CD4-positive, alpha-beta T cell treated with Interleukin-15 for 1 hour (primary cell): ENCODE data around the gene TEX13D.

ENCODE experiments used
- DNase-seq: peaks from one replicate; pipeline ENCODE4 v3.0.0-alpha.2; 2020

The TEX13D gene

DNA sequence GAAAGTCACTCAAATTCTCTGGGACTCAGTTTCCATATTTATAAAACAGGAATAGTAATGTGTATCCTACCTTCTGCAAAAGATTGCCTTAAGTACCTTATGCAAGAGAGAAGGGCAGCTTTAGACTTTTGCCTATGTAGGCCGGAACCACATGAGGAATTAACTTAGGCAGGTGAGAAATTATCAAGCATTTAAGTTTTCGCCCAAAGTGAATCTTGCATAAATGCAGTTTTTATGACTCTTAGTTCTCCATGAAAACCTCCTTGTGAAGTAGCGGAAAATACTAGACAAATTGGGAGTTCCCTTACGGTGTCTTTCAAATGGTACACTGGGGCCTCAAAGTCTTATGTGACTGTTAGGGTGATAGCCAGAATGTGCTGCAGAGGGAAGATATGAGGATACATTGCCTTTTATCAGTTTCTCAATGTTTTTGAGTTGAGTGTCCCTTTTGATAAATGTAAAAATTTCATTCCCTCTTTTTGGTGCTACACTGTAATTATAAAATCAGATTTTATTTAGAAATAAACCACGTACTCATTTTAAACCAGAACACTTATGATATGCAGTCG lies 16.5 kb downstream of the TEX13D start:
- no peak for DNase-seq

DNA sequence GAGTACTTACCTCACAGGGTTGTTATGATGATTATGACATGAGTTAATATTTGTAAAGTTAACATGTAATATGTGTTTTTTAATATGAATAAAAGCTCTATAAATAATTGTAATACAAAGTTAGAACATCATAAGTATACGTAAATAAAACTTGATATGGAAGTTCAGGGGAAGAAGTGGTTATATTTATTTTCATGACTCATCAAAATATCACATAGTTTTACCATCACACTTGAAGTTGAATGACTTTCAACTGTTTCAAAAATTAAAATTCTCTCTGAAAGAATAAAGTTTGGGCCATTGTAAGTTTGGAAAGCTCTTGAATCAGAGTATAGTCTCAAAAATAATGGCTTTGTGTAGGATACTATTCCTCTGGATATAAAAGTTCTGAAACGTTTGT lies 22.2 kb downstream of the TEX13D start:
- no peak for DNase-seq

DNA sequence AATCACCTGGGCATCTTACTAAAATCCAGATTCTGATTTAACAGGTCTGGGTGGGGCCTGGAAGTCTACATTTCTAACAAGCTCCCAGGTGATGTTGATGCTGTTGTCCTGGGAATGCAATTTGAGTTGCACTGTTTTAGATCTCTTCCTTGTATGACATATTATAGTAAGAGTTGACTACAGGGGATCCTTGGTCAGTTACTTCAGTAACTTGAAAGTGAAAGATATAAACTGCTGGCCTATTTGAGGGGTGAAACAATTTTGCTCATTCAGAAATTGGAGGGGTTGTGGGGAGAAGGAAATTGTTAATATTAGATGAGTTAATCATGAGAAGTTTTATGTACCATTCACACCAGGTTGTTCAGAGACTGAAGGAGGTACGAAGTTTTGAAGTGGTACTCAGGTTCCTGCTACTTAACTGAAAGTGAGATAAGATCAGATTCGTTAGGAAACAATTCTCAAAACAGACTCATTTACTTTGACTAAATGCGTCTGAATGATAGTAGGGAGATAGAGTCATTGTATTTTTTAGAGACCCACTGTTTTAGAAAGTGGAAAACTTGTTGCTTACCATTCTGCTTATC lies 26.4 kb downstream of the TEX13D start:
- no peak for DNase-seq

GRCh38 chrX:124362072-124362471 lies 29.6 kb downstream of the TEX13D start:
- no peak for DNase-seq

DNA sequence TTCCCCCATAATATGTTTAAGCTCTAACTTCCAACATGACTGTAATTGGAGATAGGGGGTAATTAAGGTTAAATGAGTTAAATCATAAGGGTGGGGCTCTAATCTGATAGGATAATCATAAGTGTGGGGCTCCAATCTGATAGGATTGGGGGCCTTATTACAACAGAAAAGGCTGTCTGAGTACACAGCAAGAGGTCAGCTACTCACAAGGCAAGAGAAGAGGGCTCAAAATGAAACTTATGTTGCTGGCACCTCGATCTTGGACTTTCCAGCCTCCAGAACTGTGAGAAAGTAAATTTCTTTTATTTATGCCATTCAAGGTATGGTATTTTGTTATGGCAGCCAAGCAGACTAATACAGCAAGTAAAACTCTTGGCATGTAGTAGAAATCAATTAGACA lies 30.3 kb downstream of the TEX13D start:
- DNase-seq, result no peak

- no peak for DNase-seq
Observed at GRCh38 chrX:124369722-124370121, 37.3 kb downstream of the TEX13D start.

DNA sequence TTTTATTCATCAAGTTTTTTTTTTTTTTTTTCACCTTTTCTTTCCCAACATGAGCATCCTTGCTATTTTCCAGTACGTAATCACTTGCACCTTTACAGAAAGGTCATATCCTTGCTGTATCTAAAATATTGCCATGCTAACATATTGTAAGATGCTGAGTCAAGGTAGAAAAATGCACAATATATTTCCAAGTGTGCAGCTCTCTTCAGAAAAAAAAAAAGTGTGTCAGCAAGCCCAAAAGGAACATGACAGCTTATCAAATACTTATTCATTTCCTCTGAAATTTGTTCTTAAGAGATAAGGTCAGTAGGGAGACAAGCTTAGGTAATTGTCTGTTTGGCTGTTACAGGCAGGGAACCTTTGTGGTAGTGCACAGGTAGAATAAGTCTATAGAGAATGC lies 40.9 kb downstream of the TEX13D start:
- DNase-seq, result no peak

GRCh38 chrX:124378643-124379042 lies 46.2 kb downstream of the TEX13D start:
- DNase-seq, result no peak

GRCh38 chrX:124383354-124383753 lies 50.9 kb downstream of the TEX13D start:
- DNase-seq, result no peak

GRCh38 chrX:124386401-124386800 lies 53.9 kb downstream of the TEX13D start:
- no peak for DNase-seq
